ENCODE measurements around the gene TMCC2.

DNA sequence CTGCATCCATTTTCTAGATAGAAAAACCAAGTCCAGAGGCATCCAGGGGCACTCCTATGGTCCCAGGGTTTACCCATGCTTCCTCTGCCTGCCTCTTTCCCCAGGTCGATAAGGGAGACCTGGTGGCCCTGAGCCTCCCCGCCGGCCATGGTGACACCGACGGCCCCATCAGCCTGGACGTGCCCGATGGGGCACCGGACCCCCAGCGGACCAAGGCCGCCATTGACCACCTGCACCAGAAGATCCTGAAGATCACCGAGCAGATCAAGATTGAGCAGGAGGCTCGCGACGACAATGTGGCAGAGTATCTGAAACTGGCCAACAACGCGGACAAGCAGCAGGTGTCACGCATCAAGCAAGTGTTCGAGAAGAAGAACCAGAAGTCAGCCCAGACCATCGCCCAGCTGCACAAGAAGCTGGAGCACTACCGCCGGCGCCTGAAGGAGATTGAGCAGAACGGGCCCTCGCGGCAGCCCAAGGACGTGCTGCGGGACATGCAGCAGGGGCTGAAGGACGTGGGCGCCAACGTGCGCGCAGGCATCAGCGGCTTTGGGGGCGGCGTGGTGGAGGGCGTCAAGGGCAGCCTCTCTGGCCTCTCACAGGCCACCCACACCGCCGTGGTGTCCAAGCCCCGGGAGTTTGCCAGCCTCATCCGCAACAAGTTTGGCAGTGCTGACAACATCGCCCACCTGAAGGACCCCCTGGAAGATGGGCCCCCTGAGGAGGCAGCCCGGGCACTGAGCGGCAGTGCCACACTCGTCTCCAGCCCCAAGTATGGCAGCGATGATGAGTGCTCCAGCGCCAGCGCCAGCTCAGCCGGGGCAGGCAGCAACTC, 41.3 kb downstream of the TMCC2 start:
- TF ChIP-seq ZNF274 (IDR thresholded peaks at IDR 0.05; ENCODE audit: low read depth, low read length) (no peak), EZH2 (IDR thresholded peaks at IDR 0.05) (no peak), TCF7L2 (IDR thresholded peaks at IDR 0.05; ENCODE audit: borderline replicate concordance, extremely low read depth, insufficient read depth, insufficient read length) (no peak), RAD21 (IDR thresholded peaks at IDR 0.05; ENCODE audit: low read depth) (no peak), YY1 (IDR thresholded peaks at IDR 0.05; ENCODE audit: extremely low read depth, insufficient replicate concordance, low read depth, low read length) (no peak), POLR2AphosphoS5 (IDR thresholded peaks at IDR 0.05; ENCODE audit: low read depth, low read length) (no peak), CEBPB (IDR thresholded peaks at IDR 0.05; ENCODE audit: low read depth) (no peak), ELF1 (IDR thresholded peaks at IDR 0.05; ENCODE audit: borderline replicate concordance, low read depth) (no peak)
- TF ChIP-seq, protein P1, sequence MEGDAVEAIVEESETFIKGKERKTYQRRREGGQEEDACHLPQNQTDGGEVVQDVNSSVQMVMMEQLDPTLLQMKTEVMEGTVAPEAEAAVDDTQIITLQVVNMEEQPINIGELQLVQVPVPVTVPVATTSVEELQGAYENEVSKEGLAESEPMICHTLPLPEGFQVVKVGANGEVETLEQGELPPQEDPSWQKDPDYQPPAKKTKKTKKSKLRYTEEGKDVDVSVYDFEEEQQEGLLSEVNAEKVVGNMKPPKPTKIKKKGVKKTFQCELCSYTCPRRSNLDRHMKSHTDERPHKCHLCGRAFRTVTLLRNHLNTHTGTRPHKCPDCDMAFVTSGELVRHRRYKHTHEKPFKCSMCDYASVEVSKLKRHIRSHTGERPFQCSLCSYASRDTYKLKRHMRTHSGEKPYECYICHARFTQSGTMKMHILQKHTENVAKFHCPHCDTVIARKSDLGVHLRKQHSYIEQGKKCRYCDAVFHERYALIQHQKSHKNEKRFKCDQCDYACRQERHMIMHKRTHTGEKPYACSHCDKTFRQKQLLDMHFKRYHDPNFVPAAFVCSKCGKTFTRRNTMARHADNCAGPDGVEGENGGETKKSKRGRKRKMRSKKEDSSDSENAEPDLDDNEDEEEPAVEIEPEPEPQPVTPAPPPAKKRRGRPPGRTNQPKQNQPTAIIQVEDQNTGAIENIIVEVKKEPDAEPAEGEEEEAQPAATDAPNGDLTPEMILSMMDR (IDR thresholded peaks at IDR 0.05 in 2 of 3, conservative IDR thresholded peaks at IDR 0.05 in 1 of 3; ENCODE audit: borderline replicate concordance in 1 of 3, insufficient read depth in 1 of 3, low read depth in 2 of 3, low read length in 2 of 3) = no peak
